ENCODE results near the gene KRTAP10-4. TPM values are rescaled to one million over a fixed set of nuclear protein-coding genes. Genes with fewer than 3 reads are reported as not detected.
"Not testable (repeated sequence)": the region's sequence is repeated elsewhere in the genome, so short reads cannot be mapped to it uniquely, and the experiment has no call there.

KRTAP10-4 gene
- total RNA-seq, 1 donor from 2014 or later, result not detected

- POLR2A ChIA-PET, result no interaction called here
- Mint-ChIP-seq H3K27ac (no peak overlapping the region), H3K36me3 (ENCODE audit: low read depth) (no peaks in the 10 kb centered on the region), H3K9me3 (peaks cover 16% of the 10 kb centered on the region), H3K4me1 (no peaks in the 10 kb centered on the region), H3K27me3 (peaks cover 18% of the 10 kb centered on the region), H3K4me3 (no peak overlapping the region)
- intact Hi-C loops (cut with micrococcal nuclease), result no loop called here
- CTCF ChIA-PET, result no interaction called here
- DNase-seq, result no peak
- ATAC-seq (ENCODE audit: low read depth), result no peak
- TF ChIP-seq CTCF (IDR thresholded peaks at IDR 0.05), result no peak
Measured at GRCh38 chr21:44578371-44579055, 5.0 kb downstream of the KRTAP10-4 start.

GRCh38 chr21:44579056-44579832, 5.7 kb downstream of the KRTAP10-4 start:
- H3K27ac Mint-ChIP-seq, result no peak overlapping the region
- no peak for DNase-seq
- no peak overlapping the region for H3K4me3 Mint-ChIP-seq
- H3K4me1 Mint-ChIP-seq, result no peaks in the 10 kb centered on the region
- POLR2A ChIA-PET, result no interaction called here
- peaks cover 16% of the 10 kb centered on the region for H3K9me3 Mint-ChIP-seq
- intact Hi-C loops (cut with micrococcal nuclease), result no loop called here
- ATAC-seq (ENCODE audit: low read depth), result no peak
- CTCF ChIA-PET, result no interaction called here
- peaks cover 21% of the 10 kb centered on the region for H3K27me3 Mint-ChIP-seq
- H3K36me3 Mint-ChIP-seq (ENCODE audit: low read depth), result no peaks in the 10 kb centered on the region
- TF ChIP-seq CTCF (IDR thresholded peaks at IDR 0.05), result no peak

- intact Hi-C loops (cut with micrococcal nuclease), result no loop called here
- H3K36me3 Mint-ChIP-seq (ENCODE audit: low read depth), result no peaks in the 10 kb centered on the region
- ChIA-PET CTCF (no interaction called here), POLR2A (no interaction called here)
- DNase-seq, result no peak
- peaks cover 16% of the 10 kb centered on the region for H3K9me3 Mint-ChIP-seq
- peaks cover 19% of the 10 kb centered on the region for H3K27me3 Mint-ChIP-seq
- no peak for ATAC-seq (ENCODE audit: low read depth)
- no peak for TF ChIP-seq CTCF (IDR thresholded peaks at IDR 0.05)
- H3K4me1 Mint-ChIP-seq, result no peaks in the 10 kb centered on the region
- H3K4me3 Mint-ChIP-seq, result no peak overlapping the region
- no peak overlapping the region for H3K27ac Mint-ChIP-seq
Measured at GRCh38 chr21:44579833-44580144, 6.3 kb downstream of the KRTAP10-4 start.

- H3K36me3 Mint-ChIP-seq (ENCODE audit: low read depth); H3K4me1 Mint-ChIP-seq; CTCF ChIA-PET; intact Hi-C loops (cut with micrococcal nuclease); POLR2A ChIA-PET; DNase-seq; ATAC-seq (ENCODE audit: low read depth); H3K27ac Mint-ChIP-seq; H3K4me3 Mint-ChIP-seq: not testable (repeated sequence)
- Mint-ChIP-seq H3K9me3 (peaks cover 16% of the 10 kb centered on the region), H3K27me3 (peaks cover 21% of the 10 kb centered on the region)
Measured at GRCh38 chr21:44580231-44580821, 6.8 kb downstream of the KRTAP10-4 start, which contains the start of gene KRTAP10-5. Gene KRTAP10-5 (minus strand): TSS chr21:44580604. CDS start chr21:44580578, 26 bp downstream.

GRCh38 chr21:44581158-44581557, 7.6 kb downstream of the KRTAP10-4 start:
- ATAC-seq (ENCODE audit: low read depth) (no peak), DNase-seq (no peak)
- TF ChIP-seq CTCF (IDR thresholded peaks at IDR 0.05), result no peak
- Mint-ChIP-seq H3K27me3 (peaks cover 25% of the 10 kb centered on the region), H3K27ac (no peak overlapping the region), H3K36me3 (ENCODE audit: low read depth) (no peaks in the 10 kb centered on the region), H3K9me3 (peaks cover 16% of the 10 kb centered on the region), H3K4me3 (no peak overlapping the region), H3K4me1 (no peaks in the 10 kb centered on the region)
- ChIA-PET CTCF (no interaction called here), POLR2A (no interaction called here)
- intact Hi-C loops (cut with micrococcal nuclease), result no loop called here

Measured in activated B cell treated with CpG ODN at 0.5 μM for 24 hours (primary cell).